Mucosa of descending colon (tissue), 3 donors: Measurements from ENCODE around the gene KLF9. TPM values are rescaled to one million over a fixed set of nuclear protein-coding genes. Genes with fewer than 3 reads are reported as not detected.
A peak's percentile ranks its signal among the peaks of the same experiment; 100 is the strongest.

Experiments used
- ATAC-seq: fragments of 200-7000 bp; cut with Tn5 transposase; one replicate; pipeline ENCODE4 v1.9.1; 2020; ENCODE audit warnings: mild to moderate bottlenecking, moderate library complexity
- DNase-seq, 3 donors: peaks; one replicate each; pipeline ENCODE4 v3.0.0-alpha.2; 2020
- H3K36me3 ChIP-seq: fragments of 200-600 bp; one replicate; pipeline ENCODE4 v1.8.0; 2021; ENCODE audit warnings: low read depth, mild to moderate bottlenecking
- H3K4me1 ChIP-seq: fragments of 200-600 bp; one replicate; pipeline ENCODE4 v1.8.0; 2021; ENCODE audit warnings: low read depth, mild to moderate bottlenecking
- H3K4me3 ChIP-seq: fragments of 200-600 bp; one replicate; pipeline ENCODE4 v1.8.0; 2021; ENCODE audit warnings: mild to moderate bottlenecking
- H3K9me3 ChIP-seq: fragments of 200-600 bp; one replicate; pipeline ENCODE4 v1.8.0; 2021; ENCODE audit warnings: mild to moderate bottlenecking
- CTCF ChIP-seq: fragments of 200-600 bp; IDR thresholded peaks from one replicate; pipeline ENCODE4 v1.8.0; 2022; ENCODE audit warnings: antibody characterized with exemption, mild to moderate bottlenecking
- intact Hi-C, 2 donors: fragments of 100-400 bp; cut with DNase I in 1 of 2; cut with micrococcal nuclease in 1 of 2; formaldehyde crosslinking; loops; one replicate each; pipeline versions ENCODE4 v1.11.0 to v1.11.1; 2022; cut with DNase I, micrococcal nuclease
- total RNA-seq, 3 donors: library from RNA; stranded (reverse); fragmentation: NEBNext Ultra II Directional in 2 of 3; extraction: Animal tissue kit (Norgen Biotek cat#: 25700) in 2 of 3; gene quantifications; one replicate each; pipeline versions ENCODE4 v1.2.1 to v1.2.4, GENCODE V29; 2021 to 2023
- donor health status: DM: no; HTN: no; CAD: no; lungs with moderate emphysema.
- donor health status: DM: no; HTN: no; CAD: no.
- donor health status: DM: no; HTN: yes; CAD: no.

The KLF9 gene
- total RNA-seq, 3 donors from 2014 or later, result 29.5 to 104 (median 45.4) TPM

DNA sequence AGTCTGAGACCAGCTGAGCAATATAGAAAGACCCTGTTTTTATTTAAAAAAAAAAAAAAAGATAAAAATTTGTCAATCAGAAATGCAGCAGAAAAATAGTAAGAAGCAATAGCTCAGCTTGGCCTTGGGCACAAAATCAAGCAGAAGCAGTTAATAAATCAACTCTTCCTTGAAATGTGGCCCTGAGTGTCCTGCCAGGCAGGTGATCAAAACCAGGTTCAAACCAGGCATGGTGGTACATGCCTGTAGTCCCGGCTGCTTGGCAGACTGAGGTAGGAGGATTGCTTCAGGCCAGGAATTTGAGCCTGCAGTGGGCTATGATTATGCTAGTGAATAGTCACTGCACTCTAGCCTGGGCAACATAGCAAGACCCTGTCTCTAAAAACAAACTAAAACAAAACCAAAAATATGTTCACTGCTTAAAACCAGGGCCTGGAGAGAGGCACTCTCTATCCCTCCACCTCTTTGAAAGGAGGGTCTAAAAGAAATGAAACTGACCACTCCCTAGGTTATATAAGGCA is 27.9 kb upstream of the KLF9 start:
- no peak for TF ChIP-seq CTCF
- ATAC-seq (no peak), DNase-seq (no peak)
- peaks cover 15% of the 10 kb centered on the region for H3K4me1 ChIP-seq
- intact Hi-C loops, result no loop called here
- H3K9me3 ChIP-seq, result no peaks in the 10 kb centered on the region
- H3K36me3 ChIP-seq, result no peaks in the 10 kb centered on the region
- H3K4me3 ChIP-seq, result no peak overlapping the region

- H3K36me3 ChIP-seq, result no peaks in the 10 kb centered on the region
- no peak for TF ChIP-seq CTCF
- H3K9me3 ChIP-seq, result no peaks in the 10 kb centered on the region
- peaks cover 15% of the 10 kb centered on the region for H3K4me1 ChIP-seq
- DNase-seq (no peak), ATAC-seq (no peak)
- H3K4me3 ChIP-seq, result no peak overlapping the region
- intact Hi-C loops, result no loop called here
These were observed 27.2 kb upstream of the KLF9 start for GRCh38 chr9:70441622-70442021.

GRCh38 chr9:70439991-70440706 is 25.7 kb upstream of the KLF9 start:
- Histone ChIP-seq H3K36me3 (no peaks in the 10 kb centered on the region), H3K9me3 (no peaks in the 10 kb centered on the region), H3K4me1 (peaks cover 15% of the 10 kb centered on the region), H3K4me3 (no peak overlapping the region)
- ATAC-seq (peak; percentile 52), DNase-seq (no peak)
- intact Hi-C loops, result no loop called here
- no peak for TF ChIP-seq CTCF

DNA sequence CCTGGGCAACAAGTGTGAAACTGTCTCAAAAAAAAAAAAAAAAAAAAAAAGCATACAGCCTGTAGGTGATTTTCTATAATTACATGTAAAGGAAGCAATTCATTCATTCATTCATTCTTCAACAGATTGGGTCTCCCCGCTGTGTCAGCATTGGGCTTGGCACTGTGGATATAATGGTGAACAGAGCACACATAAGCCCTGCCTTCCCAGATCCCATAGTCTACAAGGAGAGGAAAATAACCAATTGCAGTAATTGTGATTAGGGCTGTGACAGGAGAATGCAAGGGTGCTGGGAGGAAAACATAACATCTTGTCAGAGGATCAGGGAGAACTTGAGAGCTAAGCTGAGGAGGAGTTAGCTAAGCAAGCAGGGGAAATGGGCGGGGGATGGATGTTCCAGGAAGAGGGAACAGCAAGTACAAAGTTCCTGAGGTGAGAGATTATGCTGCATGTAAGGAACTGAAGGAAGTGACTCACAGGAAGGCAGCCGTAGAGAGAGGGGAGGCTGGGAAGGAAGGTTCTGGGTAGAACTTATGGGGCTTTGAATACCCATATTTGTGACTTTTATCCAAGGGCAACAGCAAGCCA is 24.0 kb upstream of the KLF9 start:
- no peak for TF ChIP-seq CTCF
- peak; percentile 99 for ATAC-seq
- peaks cover 15% of the 10 kb centered on the region for H3K4me1 ChIP-seq

GRCh38 chr9:70435948-70436347 is 21.5 kb upstream of the KLF9 start:
- no peak for DNase-seq
- no peak for TF ChIP-seq CTCF
- intact Hi-C loops, result no loop called here
- H3K36me3 ChIP-seq, result no peaks in the 10 kb centered on the region
- no peak for ATAC-seq
- peaks cover 15% of the 10 kb centered on the region for H3K4me1 ChIP-seq
- H3K9me3 ChIP-seq, result no peaks in the 10 kb centered on the region
- no peak overlapping the region for H3K4me3 ChIP-seq

More for the DNA sequence above, 24.0 kb upstream of the KLF9 start:
- intact Hi-C loops, result no loop called here
- Histone ChIP-seq H3K9me3 (no peaks in the 10 kb centered on the region), H3K36me3 (no peaks in the 10 kb centered on the region), H3K4me3 (no peak overlapping the region)
- peak; percentile 55 to 83 (median 63) for DNase-seq
